ENCODE measurements around the gene B3GLCT. TPM values are rescaled to one million over a fixed set of nuclear protein-coding genes. Genes with fewer than 3 reads are reported as not detected.
"Not testable (repeated sequence)": the region's sequence is repeated elsewhere in the genome, so short reads cannot be mapped to it uniquely, and the experiment has no call there.

B3GLCT gene
- total and polyA plus RNA-seq, 7 donors: 1.1 to 5.5 (median 2.8) TPM

- TF ChIP-seq, protein P1, sequence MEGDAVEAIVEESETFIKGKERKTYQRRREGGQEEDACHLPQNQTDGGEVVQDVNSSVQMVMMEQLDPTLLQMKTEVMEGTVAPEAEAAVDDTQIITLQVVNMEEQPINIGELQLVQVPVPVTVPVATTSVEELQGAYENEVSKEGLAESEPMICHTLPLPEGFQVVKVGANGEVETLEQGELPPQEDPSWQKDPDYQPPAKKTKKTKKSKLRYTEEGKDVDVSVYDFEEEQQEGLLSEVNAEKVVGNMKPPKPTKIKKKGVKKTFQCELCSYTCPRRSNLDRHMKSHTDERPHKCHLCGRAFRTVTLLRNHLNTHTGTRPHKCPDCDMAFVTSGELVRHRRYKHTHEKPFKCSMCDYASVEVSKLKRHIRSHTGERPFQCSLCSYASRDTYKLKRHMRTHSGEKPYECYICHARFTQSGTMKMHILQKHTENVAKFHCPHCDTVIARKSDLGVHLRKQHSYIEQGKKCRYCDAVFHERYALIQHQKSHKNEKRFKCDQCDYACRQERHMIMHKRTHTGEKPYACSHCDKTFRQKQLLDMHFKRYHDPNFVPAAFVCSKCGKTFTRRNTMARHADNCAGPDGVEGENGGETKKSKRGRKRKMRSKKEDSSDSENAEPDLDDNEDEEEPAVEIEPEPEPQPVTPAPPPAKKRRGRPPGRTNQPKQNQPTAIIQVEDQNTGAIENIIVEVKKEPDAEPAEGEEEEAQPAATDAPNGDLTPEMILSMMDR (IDR thresholded peaks at IDR 0.05): no peak
- no peaks in the 10 kb centered on the region for H3K9me3 ChIP-seq
- ATAC-seq (peak in 2 of 4 donors; percentile 73 to 79), DNase-seq (no peak)
- no peak overlapping the region for H3K27ac ChIP-seq
- H3K27me3 ChIP-seq (ENCODE audit: insufficient read depth in 3 of 3, low read length in 2 of 3): no peaks in the 10 kb centered on the region
- 56 to 83% (median 80%) methylated on average over 4 of the region's 4 CpGs for WGBS, 3 donors
- H3K4me3 ChIP-seq: no peak overlapping the region
- no peaks in the 10 kb centered on the region for H3K4me1 ChIP-seq
- no peaks in the 10 kb centered on the region for H3K36me3 ChIP-seq (ENCODE audit: insufficient read depth in 1 of 2, low read depth in 1 of 2)
- intact Hi-C loops (cut with DNase I): no loop called here
These were observed 131.3 kb downstream of the B3GLCT start for GRCh38 chr13:31331068-31331467.

DNA sequence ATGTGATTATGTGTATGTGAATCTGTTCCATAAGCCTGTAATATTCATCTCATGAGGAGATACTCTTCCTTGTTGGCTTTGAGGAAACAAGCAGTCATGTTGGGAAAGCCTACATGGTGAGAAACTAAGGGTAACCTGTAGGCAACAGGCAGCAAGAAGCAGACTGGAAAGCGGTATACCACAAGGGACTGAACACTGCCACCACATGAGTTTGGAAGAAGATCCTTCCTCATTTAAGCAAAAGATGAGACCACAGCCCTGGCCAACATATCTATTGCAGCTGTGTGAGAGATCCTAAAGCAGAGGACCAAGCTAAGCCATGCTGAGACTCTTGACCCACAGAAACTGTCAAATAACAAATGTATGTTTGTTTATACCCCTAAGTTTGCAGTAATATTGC is 134.8 kb downstream of the B3GLCT start:
- Histone ChIP-seq H3K4me3 (no peak overlapping the region), H3K4me1 (no peaks in the 10 kb centered on the region), H3K9me3 (peaks cover 3% of the 10 kb centered on the region), H3K27me3 (ENCODE audit: insufficient read depth in 3 of 3, low read length in 2 of 3) (no peaks in the 10 kb centered on the region), H3K27ac (no peak overlapping the region), H3K36me3 (ENCODE audit: insufficient read depth in 1 of 2, low read depth in 1 of 2) (no peaks in the 10 kb centered on the region)
- intact Hi-C loops (cut with DNase I): no loop called here
- 95 to 100% (median 96%) methylated on average over 1 of the region's 1 CpG for WGBS, 3 donors
- DNase-seq (no peak), ATAC-seq (no peak)
- TF ChIP-seq, protein P1 (IDR thresholded peaks at IDR 0.05): no peak

DNA sequence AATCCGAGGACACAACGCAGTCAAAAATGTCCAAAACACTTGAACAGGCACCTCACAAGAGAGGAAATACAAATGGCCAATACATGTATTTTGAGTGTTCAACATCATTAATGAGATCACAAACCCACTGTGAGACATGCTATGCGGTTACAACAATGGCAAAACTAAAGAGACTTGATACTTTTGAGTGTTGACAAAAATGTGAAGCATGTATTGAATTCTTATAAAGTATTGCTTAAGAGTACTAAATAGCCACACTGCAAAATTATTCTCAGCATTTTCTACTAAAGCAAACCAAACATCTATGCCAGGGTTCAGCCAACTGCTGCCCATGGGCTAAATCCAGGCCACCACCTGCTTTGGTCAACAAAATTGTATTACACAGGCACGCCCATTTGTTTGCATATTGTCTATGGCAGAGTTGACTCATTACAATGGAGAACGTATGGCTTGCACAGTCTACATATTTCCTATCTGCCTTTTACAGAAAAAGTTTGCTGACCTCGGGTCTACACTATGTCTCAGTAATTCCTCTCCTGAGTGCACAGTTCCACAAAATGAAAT is 135.3 kb downstream of the B3GLCT start:
- Histone ChIP-seq H3K9me3 (peaks cover 3% of the 10 kb centered on the region), H3K36me3 (ENCODE audit: insufficient read depth in 1 of 2, low read depth in 1 of 2) (no peaks in the 10 kb centered on the region), H3K4me1 (no peaks in the 10 kb centered on the region), H3K27me3 (ENCODE audit: insufficient read depth in 3 of 3, low read length in 2 of 3) (no peaks in the 10 kb centered on the region), H3K4me3 (no peak overlapping the region), H3K27ac (no peak overlapping the region)
- TF ChIP-seq, protein P1 (IDR thresholded peaks at IDR 0.05): no peak
- WGBS, 3 donors: 67 to 72% (median 69%) methylated on average over 6 of the region's 6 CpGs
- intact Hi-C loops (cut with DNase I): no loop called here
- DNase-seq: no peak
- no peak for ATAC-seq

- H3K4me1 ChIP-seq; ATAC-seq; H3K4me3 ChIP-seq; H3K36me3 ChIP-seq (ENCODE audit: insufficient read depth in 1 of 2, low read depth in 1 of 2); H3K9me3 ChIP-seq; H3K27ac ChIP-seq; H3K27me3 ChIP-seq (ENCODE audit: insufficient read depth in 3 of 3, low read length in 2 of 3); intact Hi-C loops (cut with DNase I); DNase-seq: not testable (repeated sequence)
- 89 to 95% (median 90%) methylated on average over 10 to 22 of the region's 22 CpGs for WGBS, 3 donors
These were observed 139.8 kb downstream of the B3GLCT start for GRCh38 chr13:31339616-31340015.

DNA sequence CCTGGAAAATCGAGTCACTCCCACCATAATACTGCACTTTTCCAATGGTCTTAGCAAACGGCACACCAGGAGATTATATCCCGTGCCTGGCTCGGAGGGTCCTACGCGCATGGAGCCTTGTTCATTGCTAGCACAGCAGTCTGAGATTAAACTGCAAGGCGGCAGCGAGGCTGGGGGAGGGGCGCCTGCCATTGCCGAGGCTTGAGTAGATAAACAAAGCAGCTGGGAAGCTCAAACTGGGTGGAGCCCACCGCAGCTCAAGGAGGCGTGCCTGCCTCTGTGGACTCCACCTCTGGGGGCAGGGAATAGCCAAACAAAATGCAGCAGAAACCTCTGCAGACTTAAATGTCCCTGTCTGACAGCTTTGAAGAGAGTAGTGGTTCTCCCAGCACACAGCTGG is 141.1 kb downstream of the B3GLCT start:
- H3K4me3 ChIP-seq; H3K27me3 ChIP-seq (ENCODE audit: insufficient read depth in 3 of 3, low read length in 2 of 3); H3K9me3 ChIP-seq; H3K36me3 ChIP-seq (ENCODE audit: insufficient read depth in 1 of 2, low read depth in 1 of 2); H3K4me1 ChIP-seq; H3K27ac ChIP-seq; DNase-seq; intact Hi-C loops (cut with DNase I); ATAC-seq: not testable (repeated sequence)
- 79 to 88% (median 85%) methylated on average over 12 of the region's 12 CpGs for WGBS, 3 donors

GRCh38 chr13:31346891-31347290 is 147.1 kb downstream of the B3GLCT start:
- ATAC-seq: no peak
- TF ChIP-seq, protein P1 (IDR thresholded peaks at IDR 0.05): no peak
- 87 to 91% (median 90%) methylated on average over 2 of the region's 2 CpGs for WGBS, 3 donors
- H3K27me3 ChIP-seq (ENCODE audit: insufficient read depth in 3 of 3, low read length in 2 of 3): peaks cover 0 to 3% (median 0%) of the 10 kb centered on the region in 3 donors
- H3K4me1 ChIP-seq: no peaks in the 10 kb centered on the region
- H3K36me3 ChIP-seq (ENCODE audit: insufficient read depth in 1 of 2, low read depth in 1 of 2): no peaks in the 10 kb centered on the region
- no peaks in the 10 kb centered on the region for H3K9me3 ChIP-seq
- DNase-seq: no peak
- intact Hi-C loops (cut with DNase I): no loop called here
- no peak overlapping the region for H3K4me3 ChIP-seq
- no peak overlapping the region for H3K27ac ChIP-seq
